PC-3 (cell line): ENCODE data around the gene ZNF646.

Experiments
- CTCF ChIP-seq: fragments of 300-600 bp; sonication (generic); conservative IDR thresholded peaks from 2 replicates; pipeline ENCODE4 v1.5.1; 2017; ENCODE audit warnings: antibody characterized with exemption, low read depth, mild to moderate bottlenecking, low read length
- EZH2 ChIP-seq: fragments of 300-600 bp; sonication (generic); IDR thresholded peaks from one replicate; pipeline ENCODE4 v1.6.1; 2017; ENCODE audit warnings: antibody characterized with exemption, mild to moderate bottlenecking, low read length; ENCODE audit not compliant: unreplicated experiment
- EZH2phosphoT487 ChIP-seq: fragments of 300-600 bp; sonication (generic); IDR thresholded peaks from 2 replicates; pipeline ENCODE4 v1.6.1; 2018; ENCODE audit warnings: mild to moderate bottlenecking, antibody characterized with exemption, low read length, borderline replicate concordance

- TF ChIP-seq CTCF (no peak), EZH2phosphoT487 (no peak), EZH2 (no peak)
Observed at GRCh38 chr16:31085411-31085810, 11.2 kb downstream of the ZNF646 start.
